ENCODE data around the gene EPHB1.

- TF ChIP-seq CTCF (conservative IDR thresholded peaks at IDR 0.05 in 1 of 2, IDR thresholded peaks at IDR 0.05 in 1 of 2; ENCODE audit: extremely low read depth in 1 of 2, insufficient read depth in 1 of 2, low read depth in 1 of 2, low read length in 2 of 2): no peak
- TF ChIP-seq EZH2 (IDR thresholded peaks at IDR 0.05; ENCODE audit: borderline replicate concordance, low read length): no peak
Observed at GRCh38 chr3:135055449-135055848, 260.4 kb downstream of the EPHB1 start.

Data from mammary epithelial cell (primary cell).